GM12864 (cell line): ENCODE data around the gene ACVR1C.

Source experiments
- DNase-seq: peaks from one replicate; pipeline ENCODE4 v3.0.0-alpha.2; 2011; ENCODE audit warnings: low read depth
- H3K4me3 ChIP-seq: 2 replicates; pipeline ENCODE4 v1.5.1; 2011; ENCODE audit warnings: mild to moderate bottlenecking, low read depth, low read length, control low read depth
- TF ChIP-seq, protein P1 (sequence below): IDR thresholded peaks from 2 replicates; pipeline ENCODE4 v1.5.1; 2011; ENCODE audit warnings: low read depth, mild to moderate bottlenecking, moderate library complexity, low read length, control low read depth, inconsistent platforms; ENCODE audit errors: missing control alignments

Gene ACVR1C

DNA sequence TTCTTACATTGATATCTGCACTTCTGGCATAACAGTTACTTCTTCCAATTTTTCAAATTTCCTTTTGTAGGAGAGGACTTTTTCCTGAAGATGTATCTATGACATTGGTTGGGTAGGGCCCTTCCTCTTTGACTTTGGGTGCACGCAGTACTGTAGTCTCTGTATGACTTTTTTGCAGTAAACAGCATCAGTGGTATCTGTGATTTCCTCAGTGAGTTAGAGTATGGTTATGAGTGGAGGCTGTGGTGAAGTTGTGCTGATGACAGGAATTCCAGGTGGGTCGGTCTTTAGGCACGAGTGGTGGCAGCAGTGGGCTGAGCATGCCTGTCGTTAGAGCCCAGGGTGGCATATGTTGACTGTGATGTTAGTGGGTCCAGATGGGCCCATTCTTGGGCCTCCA is 17.6 kb downstream of the ACVR1C start:
- no peak overlapping the region for H3K4me3 ChIP-seq
- DNase-seq = no peak
- TF ChIP-seq, protein P1, sequence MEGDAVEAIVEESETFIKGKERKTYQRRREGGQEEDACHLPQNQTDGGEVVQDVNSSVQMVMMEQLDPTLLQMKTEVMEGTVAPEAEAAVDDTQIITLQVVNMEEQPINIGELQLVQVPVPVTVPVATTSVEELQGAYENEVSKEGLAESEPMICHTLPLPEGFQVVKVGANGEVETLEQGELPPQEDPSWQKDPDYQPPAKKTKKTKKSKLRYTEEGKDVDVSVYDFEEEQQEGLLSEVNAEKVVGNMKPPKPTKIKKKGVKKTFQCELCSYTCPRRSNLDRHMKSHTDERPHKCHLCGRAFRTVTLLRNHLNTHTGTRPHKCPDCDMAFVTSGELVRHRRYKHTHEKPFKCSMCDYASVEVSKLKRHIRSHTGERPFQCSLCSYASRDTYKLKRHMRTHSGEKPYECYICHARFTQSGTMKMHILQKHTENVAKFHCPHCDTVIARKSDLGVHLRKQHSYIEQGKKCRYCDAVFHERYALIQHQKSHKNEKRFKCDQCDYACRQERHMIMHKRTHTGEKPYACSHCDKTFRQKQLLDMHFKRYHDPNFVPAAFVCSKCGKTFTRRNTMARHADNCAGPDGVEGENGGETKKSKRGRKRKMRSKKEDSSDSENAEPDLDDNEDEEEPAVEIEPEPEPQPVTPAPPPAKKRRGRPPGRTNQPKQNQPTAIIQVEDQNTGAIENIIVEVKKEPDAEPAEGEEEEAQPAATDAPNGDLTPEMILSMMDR = no peak

DNA sequence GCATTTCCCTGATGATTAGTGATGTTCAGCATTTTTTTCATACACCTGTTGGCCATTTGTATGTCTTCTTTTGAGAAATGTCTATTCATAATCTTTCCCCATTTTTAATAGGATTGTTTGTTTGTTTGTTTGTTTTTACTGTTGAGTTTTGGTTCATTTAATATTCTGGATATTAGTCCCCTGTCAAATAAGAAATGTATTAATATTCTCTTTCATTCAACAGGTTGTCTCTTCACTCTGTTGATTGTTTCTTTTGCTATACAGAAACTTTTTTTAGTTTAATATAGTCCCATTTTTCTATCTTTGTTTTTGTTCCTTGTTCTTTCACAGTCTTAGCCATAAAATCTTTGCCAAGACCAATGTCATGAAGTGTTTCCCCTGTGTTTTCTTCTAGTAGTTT is 22.1 kb downstream of the ACVR1C start:
- TF ChIP-seq, protein P1 = no peak
- DNase-seq = no peak
- H3K4me3 ChIP-seq = no peak overlapping the region

DNA sequence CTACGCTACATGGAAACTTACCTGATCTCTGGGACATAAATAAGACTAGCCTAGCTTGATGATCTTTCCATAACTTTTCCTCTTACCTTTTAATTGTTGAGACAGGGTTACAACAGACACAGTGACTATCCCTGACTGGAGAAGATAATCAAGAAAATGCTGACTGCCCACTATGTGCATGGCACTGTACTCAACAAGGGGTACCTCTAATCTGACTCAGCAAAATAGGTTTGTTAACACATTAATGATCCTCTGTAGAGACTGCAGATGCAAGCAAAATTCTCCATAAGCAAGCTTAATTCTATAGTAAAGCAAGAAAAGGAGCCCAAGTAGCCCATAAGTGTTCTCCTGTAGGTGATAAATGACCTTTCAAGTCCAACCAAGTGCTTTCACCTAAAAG is 25.5 kb downstream of the ACVR1C start:
- no peak for DNase-seq
- no peak overlapping the region for H3K4me3 ChIP-seq
- TF ChIP-seq, protein P1 = no peak

DNA sequence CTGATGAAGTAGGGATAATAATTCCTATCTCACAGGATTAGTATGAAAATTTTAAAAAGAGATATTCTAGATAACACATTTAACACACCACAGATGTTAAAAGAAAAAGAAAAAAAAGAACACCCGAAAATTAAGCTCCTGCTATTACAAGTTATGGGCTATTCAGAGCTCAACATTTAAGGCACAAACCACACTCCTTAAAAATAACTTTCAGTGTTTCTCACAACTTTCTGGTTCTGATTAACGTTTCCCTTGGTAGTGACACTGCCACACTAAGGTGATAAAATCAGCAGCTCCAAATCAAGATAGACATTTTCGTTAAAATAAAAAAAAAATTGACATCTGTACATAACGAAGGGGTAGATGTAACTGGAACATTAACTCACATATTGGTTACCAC is 26.9 kb downstream of the ACVR1C start:
- TF ChIP-seq, protein P1 = no peak
- no peak for DNase-seq
- H3K4me3 ChIP-seq = no peak overlapping the region

DNA sequence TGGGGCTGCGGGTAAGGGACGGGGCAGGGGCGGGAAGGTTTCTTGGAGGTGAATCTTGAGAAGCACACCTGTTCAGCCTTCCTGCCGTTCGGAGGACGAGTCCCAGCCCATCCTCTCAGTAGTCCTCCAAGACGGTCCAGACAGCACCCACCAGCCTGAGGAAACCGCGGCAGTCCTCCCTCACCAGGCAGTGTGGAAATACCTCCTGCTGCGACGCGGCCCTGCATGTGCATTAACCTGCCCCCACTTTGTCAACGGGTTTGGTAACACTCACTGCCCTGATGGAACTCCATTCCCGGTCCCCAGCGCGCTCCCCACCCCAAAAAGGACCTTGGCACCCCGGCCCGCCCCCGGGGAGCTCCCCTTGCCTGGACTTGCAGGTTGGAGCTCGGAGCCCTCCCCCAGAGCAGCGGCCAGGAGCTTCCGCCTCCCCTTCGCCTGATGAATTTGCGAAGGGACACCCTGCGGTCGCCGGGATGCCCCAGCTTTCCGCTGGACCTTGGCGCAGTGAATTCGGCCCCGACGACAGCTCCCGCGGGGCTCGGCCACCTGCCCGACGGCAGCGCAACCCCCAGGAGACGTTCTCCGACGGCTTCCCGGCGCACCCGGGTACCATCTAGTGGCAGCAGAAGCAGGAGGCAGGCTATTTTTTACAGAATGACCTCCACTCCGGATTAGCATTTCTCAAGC is 31.5 kb downstream of the ACVR1C start:
- no peak overlapping the region for H3K4me3 ChIP-seq
- DNase-seq = no peak
- TF ChIP-seq, protein P1 = peak; percentile 68

DNA sequence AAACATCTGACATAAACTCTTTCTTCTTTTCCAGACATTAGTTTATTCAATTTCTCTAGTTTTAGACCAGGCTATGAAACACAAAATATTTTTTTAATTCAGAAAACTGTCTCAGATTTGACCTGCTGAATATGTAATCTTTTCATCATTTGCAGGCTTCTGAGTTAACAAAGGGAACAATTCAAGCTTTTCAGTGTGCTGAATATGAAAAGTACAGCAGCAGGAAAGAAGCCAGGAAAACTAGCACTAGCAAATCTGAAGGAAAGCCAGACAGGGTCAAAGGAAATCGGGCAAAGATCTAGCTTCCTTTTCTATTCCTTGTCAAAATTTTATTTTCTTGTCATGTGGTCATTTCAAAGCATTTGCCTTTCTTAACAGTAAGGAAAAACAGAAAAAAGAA is 35.3 kb downstream of the ACVR1C start:
- no peak overlapping the region for H3K4me3 ChIP-seq
- TF ChIP-seq, protein P1 = no peak
- no peak for DNase-seq

DNA sequence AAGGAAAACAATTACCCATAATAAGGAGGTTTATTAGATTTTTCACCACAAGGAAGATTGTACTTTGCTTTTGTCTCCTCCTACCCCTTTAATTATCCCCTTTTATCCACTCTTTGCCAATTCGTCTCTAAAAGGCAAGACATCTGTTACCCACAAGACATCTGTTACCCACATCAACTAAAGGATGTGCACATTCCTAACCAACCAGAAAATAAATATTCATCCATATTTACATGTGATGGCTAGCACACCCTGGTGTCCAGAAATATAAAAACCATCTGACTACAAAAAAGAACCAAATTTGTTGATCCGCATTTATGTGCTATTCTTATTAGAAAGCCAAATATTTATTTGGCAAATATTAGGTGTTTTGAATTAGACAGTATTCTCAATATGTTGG is 35.7 kb downstream of the ACVR1C start:
- DNase-seq = no peak
- TF ChIP-seq, protein P1 = peak; percentile 10
- H3K4me3 ChIP-seq = no peak overlapping the region
